HG03439 (cell line): ENCODE data around the gene FIGNL2.
"Not testable (repeated sequence)": the region's sequence is repeated elsewhere in the genome, so short reads cannot be mapped to it uniquely, and the experiment has no call there.

Source experiments
- ATAC-seq: cut with Tn5 transposase; IDR thresholded peaks from one replicate; pipeline ENCODE4 v1.9.1; 2021; ENCODE audit warnings: mild to moderate bottlenecking, moderate library complexity; ENCODE audit not compliant: unreplicated experiment

The FIGNL2 gene

DNA sequence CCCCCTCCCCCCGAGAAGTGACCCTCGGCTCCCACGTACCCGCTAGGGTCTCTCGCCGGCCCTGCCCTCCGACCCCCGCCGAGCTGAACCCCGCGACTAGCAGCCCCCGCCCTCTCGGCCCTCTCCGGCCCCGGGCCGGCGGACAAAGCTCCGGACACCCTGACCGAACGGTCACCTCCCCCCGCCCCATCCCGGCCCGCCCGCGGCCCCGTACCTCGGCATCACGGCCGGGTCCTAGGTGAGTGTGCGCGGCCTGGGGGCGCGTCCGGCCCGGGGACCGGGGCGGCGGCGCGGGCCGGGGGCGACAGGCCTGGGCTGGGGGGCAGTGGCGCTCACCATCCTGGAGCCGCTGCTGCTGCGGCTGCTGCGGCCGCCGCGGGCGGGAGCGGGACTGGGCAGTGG is at the start of gene FIGNL2:
Gene FIGNL2 (minus strand): TSS at position 393 of the 402 bp plus-strand sequence. CDS start 26,305 bp downstream, outside the sequence.
- ATAC-seq, result no peak

- ATAC-seq, result no peak
These were observed 48.7 kb upstream of the FIGNL2 start for GRCh38 chr12:51897181-51897580.

GRCh38 chr12:51896236-51896635 is 47.7 kb upstream of the FIGNL2 start:
- no peak for ATAC-seq

DNA sequence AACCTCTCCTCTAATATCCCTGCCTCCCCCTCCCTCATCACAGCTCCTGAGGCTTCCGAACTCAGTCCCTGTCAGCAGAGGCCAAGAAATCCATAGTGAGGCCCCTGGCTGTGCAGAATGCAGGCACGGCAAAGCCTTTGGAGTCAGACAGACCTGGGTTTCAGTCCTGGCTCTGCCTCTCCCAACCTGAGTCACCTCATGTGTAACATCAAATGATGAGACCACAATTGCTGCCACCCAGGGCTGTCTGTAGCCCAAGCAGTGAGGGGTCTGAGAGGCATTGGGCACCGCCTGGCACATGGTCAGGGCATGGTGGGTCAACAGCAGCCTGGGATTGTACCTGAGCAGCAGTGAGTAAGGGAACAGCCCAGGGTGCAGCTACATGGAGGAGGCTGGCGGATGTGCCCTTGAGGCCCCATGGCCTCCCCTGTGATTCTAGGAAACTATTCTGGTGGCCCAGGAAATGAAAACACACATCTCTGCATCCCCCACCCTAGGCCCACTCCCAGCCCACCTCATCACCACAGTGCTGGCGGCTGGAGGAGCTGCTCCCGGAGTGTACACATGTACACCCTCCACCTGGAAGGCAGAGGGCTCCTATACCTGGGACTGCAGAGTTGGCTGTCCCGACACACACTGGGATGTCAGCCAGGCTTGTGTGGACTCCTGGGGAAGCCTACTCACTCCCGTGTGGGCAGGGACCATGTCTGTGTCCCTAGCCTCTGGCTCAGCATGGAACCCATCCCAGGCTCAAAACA is 47.0 kb upstream of the FIGNL2 start:
- ATAC-seq, result no peak

GRCh38 chr12:51893786-51894185 is 45.3 kb upstream of the FIGNL2 start:
- ATAC-seq, result no peak

DNA sequence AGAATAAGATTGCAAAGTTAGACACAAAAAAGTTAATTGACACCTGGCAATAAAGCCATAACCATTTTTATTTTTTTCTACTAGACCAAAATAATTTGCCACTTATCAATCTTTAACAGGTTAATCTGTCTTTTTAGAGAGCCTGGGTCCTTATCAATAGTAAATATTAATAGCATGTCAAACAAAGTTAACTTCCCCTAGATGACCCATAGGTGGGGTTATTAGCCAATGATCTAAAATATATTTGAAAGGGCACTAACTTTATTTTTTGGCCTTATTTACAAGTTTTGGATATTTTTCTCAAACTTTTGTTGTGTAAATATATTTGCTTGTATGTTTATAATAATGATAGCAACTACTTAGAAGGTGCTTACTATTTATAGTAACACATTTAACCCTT is 43.3 kb upstream of the FIGNL2 start:
- no peak for ATAC-seq

- ATAC-seq, result no peak
These were observed 42.1 kb upstream of the FIGNL2 start for GRCh38 chr12:51890511-51891171.

- ATAC-seq, result no peak
These were observed 41.6 kb upstream of the FIGNL2 start for GRCh38 chr12:51890133-51890464.

DNA sequence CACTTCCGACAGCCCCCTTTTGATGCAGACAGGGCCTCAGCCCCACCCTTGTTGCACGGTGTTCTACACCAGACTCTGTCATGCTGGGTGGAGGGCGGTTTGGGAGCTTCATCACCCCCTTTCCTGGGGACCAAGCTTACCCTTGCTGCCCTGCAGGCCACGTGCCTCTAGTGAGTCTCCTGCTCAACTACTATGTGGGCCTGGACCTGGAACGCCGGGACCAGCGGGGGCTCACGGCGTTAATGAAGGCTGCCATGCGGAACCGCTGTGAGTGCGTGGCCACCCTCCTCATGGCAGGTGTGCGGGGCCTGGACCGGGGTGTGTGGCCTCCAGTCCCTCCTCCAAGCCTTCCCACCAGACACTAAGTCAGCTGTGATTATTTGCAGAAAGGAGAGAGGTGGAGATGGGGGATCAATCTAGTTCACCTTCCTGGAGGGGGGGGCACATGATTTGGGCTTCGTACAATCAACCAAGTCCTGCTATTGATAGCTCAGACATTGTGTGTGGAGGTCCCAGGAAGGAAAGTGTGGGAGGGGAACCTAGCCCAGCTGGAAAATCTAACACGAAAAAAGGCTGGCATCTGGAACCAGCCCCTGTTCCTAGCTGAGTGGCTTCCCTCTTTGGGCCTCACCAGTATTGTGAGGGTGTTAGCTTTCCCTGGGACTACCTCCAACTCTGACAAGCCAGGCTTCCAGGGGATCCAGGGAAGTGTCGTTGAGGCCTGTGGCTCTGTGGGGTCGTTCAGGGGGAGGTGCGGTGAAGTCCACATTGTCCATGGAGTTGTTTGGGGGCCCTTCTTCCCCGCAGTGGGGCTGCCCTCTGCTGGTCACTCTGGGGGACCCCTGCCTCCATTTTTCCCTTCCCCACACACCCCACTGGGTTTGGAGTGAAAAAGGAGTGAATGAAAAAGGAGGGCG is 41.0 kb upstream of the FIGNL2 start:
- no peak for ATAC-seq

DNA sequence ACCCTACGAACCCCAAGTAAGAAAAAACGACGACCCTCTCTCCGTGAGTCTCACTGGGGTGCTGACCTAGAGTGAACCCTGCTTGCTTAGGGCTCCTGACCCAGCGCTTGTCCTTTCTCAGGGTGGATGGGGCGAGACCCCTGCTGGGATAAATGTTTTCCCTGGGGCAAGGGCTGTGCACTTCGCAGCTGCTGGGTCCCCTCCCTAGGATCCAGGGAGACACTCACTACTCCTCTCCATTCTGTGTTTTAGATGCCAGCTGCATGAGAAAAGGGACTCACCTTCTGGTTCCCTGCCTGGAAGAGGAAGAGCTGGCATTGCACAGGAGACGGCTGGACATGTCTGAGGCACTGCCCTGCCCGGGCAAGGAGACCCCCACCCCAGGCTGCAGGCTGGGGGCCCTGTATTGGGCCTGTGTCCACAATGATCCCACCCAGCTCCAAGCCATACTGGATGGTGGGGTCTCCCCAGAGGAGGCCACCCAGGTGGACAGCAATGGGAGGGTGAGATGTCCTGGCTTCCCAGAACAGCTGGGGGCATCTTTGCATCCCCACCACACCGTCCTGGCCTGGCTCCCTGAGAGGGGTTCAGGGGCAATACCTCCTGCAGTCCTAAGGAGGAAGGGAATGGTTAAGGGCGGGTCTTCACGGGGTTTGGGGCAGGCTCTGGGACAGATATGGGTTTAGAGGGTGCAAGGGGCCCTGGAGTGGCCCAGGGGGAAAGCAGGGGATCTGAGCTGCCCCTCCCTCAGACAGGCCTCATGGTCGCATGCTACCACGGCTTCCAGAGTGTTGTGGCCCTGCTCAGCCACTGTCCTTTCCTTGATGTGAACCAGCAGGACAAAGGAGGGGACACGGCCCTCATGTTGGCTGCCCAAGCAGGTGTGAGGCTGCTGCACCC is 40.0 kb upstream of the FIGNL2 start:
- no peak for ATAC-seq

GRCh38 chr12:51887476-51888315 is 39.2 kb upstream of the FIGNL2 start, which contains the start of gene ANKRD33:
ANKRD33 (plus strand) TSS chr12:51888103; CDS start chr12:51888187, 84 bp downstream.
- no peak for ATAC-seq

DNA sequence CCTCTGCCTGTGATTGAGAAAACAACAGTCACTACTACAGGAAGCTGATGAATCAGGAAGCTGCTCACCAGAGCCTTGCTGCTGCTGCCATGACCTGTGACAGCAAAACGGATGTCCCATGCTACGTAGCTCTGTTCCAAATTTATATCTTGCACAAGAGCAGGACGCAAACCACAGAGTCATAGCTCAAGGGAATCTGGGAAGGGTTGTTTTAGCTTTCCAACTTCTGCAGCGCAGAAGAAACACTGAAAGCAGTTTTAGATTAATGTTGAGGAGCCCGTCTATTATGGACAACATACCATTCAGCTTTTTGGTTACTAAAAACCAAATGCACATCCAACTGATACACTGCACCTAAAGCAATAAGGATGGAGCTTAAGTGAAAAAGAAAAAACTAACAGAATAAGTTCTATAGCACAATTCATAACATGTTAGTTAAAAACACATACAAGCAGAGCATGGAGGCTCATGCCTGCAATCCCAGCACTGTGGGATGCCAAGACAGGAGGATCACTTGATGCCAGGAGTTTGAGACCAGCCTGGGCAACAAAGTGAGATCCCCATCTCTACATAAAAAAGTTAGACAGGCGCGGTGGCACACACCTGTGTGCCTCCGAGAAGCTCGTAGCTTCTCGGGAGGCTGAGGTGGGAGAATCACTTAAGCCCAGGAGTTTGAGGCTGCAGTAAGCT is 37.6 kb upstream of the FIGNL2 start:
- no peak for ATAC-seq

GRCh38 chr12:51885294-51886020 is 36.9 kb upstream of the FIGNL2 start:
- ATAC-seq, result not testable (repeated sequence)

DNA sequence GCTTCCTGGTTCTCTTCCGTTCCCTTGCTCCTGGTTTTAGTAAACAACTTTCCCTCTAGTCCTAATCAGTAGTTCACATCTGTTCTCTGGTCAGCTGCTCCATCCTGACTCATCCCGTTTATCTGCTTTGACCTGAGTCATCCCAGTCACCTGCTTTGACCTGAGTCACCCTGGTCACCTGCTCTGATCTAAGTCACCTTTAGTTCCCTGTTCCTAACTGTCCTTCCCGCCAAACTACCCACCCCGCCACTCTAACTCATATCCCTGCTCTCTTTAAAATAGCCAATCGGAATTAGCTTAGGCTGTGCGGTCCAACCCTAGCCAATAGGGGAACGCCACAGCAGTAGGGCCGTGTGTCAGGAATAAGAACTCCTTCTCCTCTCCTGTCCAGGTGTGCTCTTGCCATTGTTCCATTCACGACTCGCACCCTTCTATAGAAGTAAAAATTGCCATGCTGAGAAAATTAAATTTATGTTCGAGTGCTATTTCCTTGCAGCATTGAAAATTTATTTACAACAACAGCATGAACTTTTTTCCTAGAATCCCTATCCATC is 36.2 kb upstream of the FIGNL2 start:
- ATAC-seq, result no peak

- ATAC-seq, result no peak
These were observed 35.6 kb upstream of the FIGNL2 start for GRCh38 chr12:51883998-51884675.

DNA sequence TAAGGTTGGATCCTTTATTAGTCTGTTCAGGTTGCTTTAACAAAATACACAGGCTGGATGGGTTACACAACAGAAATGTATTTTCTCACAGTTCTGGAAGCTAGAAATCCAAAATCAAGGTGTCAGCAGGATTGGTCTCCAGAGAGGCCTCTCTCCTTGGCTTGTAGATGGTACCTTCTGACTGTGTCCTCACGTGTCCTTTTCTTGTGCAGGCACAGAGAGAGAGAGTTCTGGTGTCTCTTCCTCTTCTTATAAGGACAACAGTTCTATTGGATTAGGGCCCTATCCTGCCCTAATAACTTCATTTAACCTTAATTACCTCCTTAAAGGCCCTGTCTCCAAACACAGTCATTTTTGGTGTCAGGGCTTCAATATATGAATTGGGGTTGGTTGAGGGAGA is 34.8 kb upstream of the FIGNL2 start:
- ATAC-seq, result no peak

GRCh38 chr12:51879102-51879501 is 30.6 kb upstream of the FIGNL2 start:
- no peak for ATAC-seq
